NK-92 treated with Interleukin-12 subunit alpha and Interleukin-12 subunit beta, amount 100 ng/mL, for 24 hours (cell line): ENCODE results near the gene CDC37.
A peak's percentile ranks its signal among the peaks of the same experiment; 100 is the strongest.
"Not testable (repeated sequence)": the region's sequence is repeated elsewhere in the genome, so short reads cannot be mapped to it uniquely, and the experiment has no call there.

ENCODE experiments used
- DNase-seq: peaks from one replicate; lab custom pipeline; 2025; lab: John Stamatoyannopoulos, UW

Gene CDC37

GRCh38 chr19:10419646-10420443 is 16.5 kb upstream of the CDC37 start:
- no peak for DNase-seq

GRCh38 chr19:10419200-10419645 is 15.9 kb upstream of the CDC37 start:
- no peak for DNase-seq

DNA sequence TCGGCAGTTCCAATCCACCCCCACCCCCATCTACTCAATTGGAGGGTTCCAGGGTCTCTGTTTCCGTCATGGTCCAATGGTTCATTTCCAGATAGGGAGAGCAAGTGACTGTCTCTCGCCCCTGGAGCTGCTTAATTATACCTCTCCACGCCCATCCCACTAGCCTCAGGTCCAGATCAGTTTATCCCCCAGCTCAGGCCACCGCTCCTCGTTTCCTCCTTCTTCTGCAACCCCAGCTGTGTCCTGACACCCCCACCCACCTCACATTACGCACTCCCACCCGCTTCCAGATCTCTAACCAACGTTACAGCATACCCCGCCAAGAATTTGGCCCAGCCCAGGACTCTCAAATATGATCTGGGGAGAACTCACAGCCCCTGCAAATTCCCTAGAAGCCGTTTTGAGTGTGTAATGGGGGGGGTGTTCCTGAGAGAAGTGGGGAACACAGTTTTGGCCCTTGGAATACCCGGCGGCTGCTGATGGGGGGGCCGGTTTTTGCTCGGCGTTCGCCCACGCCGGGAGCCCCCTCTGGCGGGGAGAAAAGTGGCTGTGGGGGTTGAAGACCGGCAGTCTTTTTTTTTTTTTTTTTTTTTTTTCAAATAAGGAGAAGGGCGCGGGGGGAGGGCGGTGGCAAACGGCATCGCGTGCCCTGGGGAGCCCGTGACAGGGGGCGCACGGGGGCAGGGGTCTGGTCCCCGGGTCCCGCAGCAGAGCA is 15.3 kb upstream of the CDC37 start:
- DNase-seq = no peak

DNA sequence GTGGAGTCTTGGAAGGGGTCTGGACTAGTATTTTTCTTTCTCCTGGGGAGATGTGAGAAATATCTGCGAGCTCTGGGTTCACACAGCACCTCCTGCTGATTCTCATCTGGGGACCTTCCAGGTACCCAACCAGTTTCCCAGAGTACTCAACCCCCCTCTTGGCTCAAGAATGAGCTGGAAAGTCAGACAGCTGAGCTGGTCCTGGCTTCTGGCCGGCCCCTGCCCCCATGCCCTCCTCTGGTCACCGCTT is 14.8 kb upstream of the CDC37 start:
- DNase-seq = no peak

DNA sequence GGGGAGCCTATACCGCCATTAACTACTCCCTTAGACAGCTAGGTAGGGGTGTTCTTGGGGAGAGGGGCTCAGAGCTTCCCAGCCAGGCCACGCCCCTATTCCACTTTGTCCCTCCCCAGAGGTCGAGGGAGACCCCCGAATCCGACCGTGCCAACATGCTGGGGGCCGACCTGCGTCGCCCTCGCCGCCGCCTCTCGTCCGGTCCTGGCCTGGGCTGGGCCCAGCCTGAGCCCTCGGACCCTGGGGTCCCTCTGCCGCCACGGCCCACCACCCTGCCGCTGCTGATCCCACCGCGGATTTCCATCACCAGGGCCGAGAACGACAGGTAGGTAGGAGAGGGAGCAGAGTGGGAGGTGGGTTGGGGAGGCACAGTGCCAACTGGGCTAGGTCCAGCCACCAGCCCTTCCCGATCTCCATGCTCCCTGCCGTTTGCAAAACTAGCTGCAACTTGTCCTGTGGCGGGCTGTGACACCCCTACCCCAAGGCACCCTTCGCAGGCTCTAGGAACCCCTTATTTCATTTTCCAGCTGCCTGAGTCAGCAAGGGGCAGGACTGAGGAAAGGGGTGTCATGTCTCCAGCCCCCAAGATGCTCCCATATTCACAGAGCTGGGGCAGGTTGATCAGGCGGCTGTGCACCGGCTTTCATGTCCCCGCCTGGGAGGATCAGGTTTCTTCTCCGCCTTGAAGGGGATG is 14.3 kb upstream of the CDC37 start:
- no peak for DNase-seq

- peak; percentile 85 for DNase-seq
Measured at GRCh38 chr19:10416380-10417257, 13.3 kb upstream of the CDC37 start.

DNA sequence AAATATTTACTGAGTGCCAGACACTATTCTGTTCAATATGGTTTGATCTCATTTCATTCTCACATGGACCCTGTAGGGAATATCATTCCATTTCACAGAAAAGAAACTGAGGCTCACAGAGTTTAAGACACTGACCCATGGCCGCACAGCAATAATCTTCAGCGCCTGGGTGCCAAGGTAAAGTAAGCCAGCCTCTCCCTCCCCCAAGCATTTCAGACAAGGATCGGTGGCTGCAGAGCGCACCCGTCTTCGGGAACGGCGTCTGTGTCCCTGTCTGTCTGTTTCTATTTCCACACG is 12.7 kb upstream of the CDC37 start:
- DNase-seq = no peak

DNA sequence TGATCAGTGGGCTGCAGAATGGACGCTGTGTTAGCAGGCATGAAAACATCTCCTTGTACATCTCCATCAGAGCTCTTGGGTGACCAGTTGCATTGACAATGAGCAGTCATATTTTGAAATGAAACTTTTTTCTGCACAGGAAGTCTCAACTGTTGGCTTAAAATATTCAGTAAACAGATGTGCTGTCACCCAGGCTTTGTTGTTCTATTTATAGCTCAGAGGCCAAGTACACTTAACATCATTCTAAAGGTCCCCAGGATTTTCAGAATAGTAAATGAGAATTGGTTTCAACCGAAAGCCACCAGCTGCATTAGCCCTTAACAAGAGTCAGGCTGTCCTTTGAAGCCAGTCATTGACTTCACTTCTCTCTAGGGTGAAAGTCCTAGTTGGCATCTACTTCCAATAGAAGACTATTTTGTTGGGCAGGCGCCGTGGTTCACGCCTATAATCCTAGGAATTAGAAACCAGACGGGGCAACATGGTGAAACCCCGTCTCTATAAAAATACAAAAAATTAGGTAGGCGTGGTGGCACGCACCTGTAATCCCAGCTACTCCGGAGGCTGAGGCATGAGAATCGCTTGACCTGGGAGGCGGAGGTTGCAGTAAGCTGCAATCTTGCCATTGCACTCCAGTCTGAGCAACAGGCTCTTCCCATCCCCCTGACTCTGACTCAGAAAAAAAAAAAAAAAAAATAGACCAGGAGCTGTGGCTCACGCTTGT is 9.1 kb upstream of the CDC37 start:
- DNase-seq = no peak

DNA sequence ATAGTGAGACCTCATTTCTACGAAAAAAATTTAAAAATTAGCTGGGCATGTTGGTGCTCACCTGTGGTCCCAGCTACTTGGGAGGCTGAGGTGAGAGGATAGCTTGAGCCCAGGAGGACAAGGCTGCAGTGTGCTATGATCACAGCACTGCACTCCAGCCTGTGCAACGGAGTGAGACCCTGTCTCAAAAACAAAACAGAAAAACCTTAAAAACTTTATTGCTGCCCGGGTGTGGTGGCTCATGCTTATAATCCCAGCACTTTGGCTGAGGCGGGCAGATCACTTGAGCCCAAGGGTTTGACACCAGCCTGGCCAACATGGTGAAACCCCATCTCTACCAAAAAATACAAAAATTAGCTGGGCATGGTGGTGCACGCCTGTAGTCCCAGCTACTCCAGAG is 7.9 kb upstream of the CDC37 start:
- DNase-seq = not testable (repeated sequence)

GRCh38 chr19:10408511-10409283 is 5.4 kb upstream of the CDC37 start:
- DNase-seq = peak; percentile 61

DNA sequence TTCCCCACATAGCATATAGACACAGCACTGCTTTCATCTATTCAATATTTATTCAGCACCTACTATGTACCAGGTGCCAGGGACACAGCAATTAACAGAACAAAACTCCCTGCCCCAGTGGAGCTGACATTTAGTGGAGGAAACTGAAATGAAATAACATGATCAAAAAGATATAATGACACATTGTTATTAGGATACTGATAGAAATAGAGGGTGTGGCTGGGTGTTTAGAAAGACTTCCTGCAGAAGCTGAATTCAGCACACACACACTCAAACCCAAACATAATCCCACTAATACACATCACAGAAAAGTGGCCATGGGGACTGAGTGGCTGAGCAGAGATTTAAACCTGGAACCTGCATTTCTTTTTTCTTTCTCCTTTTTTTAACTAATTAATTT is 3.8 kb upstream of the CDC37 start:
- DNase-seq = no peak

DNA sequence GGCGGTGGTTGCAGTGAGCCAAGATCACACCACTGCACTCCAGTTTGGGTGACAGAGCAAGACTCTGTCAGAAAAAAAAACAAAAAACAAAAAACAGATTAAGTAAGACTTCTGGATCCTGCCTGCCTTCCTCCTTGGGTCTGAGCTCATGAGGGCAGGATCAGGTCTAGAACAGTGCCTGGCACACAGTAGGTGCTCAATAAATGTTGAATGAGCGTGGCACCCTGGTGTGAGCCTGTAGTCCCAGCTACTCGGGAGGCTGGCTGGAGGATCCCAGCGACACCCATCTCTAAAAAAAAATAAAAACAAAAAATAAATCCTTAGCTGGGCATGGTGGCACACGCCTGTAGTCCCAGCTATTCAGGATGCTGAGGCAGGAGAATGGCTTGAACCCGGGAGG is 2.8 kb upstream of the CDC37 start:
- no peak for DNase-seq

DNA sequence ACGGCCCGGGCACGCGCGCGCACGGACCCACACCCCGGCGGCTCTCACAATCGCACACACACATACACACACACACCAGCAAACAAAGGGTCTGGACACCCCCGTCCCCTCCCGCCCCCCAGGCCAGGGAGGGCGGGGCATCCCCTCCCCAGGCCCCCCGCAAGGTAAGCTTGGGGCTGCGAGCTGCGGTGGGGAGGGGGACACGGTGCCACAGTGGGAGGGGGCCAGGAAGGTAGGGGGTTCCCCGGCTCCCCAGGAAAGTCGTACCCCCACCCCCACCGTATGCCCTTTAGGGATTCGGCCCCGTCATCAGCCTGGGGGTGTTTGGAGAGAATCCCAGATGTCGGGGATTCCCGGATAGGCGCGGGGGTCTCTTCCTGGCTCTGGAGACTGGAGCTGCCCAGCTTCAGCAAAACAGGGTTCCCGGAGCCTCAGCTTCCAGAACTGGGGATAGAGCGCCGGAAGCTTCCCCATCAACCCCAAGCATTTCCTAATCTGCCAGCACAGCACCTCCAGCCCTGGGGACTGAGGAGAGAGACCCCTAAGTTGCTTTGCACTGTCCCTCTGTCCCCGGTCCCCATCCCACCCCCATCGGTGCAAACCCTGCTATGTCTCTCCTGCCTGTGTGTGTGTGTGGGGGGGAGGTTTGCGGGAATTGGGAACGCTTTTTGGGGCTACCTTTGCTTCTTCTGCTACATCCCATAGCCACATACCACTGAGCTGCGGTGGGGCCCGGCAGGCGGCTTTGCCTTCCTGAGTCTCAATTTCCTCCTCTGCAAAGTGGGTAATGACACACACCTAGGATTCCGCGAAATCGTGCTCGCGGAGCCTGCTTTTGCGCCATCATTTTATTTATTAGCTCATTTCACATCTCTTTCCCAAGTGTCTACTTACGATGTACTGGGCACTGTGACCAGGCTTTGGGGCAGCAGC is 1.8 kb upstream of the CDC37 start:
- no peak for DNase-seq

- no peak for DNase-seq
Measured at GRCh38 chr19:10402441-10403038, 802 bp downstream of the CDC37 start.

DNA sequence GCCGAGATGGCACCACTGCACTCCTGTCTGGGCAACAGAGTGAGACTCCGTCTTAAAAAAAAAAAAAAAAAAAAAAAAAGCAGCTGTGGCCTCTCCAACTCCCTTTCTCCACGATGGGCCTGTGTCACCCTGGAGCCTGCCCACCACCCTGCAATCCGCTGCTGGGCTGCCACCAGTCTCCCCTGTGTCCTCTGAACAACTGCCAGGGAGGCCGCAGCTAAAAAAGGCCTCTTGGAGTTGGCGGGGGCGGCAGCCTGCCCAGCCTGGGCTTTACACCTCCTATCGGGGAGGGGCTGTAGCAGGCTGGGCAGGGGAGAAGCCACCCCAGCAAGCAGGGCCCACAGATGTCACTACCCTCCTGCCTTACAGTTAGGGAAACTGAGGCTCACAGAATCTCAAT is 3.5 kb downstream of the CDC37 start:
- DNase-seq = no peak

GRCh38 chr19:10399340-10399739 is 4.0 kb downstream of the CDC37 start:
- not testable (repeated sequence) for DNase-seq

GRCh38 chr19:10398819-10399218 is 4.5 kb downstream of the CDC37 start:
- DNase-seq = no peak

- no peak for DNase-seq
Measured at GRCh38 chr19:10395917-10396316, 7.4 kb downstream of the CDC37 start.

DNA sequence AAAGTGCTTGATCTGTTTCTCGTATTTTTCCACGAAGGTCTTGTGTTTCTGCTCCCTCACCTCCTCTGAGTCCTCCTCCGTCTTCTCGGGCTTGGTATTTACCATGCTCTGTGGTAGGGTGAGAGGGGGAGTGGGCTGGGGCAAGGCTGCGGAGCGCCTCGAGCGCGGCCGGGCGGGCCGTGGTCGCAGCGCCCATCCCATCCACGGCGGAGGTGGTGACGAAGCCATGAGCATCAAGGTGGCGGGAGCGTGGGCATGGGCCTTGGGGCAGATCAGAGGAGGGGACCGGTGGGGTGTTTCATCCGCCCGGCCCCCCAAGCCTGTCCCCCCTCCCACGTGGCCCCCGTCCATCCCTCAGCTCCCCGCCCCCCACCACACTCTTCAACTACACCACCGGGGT is 7.9 kb downstream of the CDC37 start:
- no peak for DNase-seq
